WI38 (cell line): ENCODE data around the gene STBD1.

Source experiments
- H3K4me3 ChIP-seq: 2 replicates; pipeline ENCODE4 v1.5.1; 2011; ENCODE audit warnings: low read depth, mild to moderate bottlenecking, control low read depth, low read length
- CTCF ChIP-seq: IDR thresholded peaks from 2 replicates; pipeline ENCODE4 v1.5.1; 2012; ENCODE audit warnings: low read depth, mild to moderate bottlenecking, control low read depth, low read length

Gene STBD1

DNA sequence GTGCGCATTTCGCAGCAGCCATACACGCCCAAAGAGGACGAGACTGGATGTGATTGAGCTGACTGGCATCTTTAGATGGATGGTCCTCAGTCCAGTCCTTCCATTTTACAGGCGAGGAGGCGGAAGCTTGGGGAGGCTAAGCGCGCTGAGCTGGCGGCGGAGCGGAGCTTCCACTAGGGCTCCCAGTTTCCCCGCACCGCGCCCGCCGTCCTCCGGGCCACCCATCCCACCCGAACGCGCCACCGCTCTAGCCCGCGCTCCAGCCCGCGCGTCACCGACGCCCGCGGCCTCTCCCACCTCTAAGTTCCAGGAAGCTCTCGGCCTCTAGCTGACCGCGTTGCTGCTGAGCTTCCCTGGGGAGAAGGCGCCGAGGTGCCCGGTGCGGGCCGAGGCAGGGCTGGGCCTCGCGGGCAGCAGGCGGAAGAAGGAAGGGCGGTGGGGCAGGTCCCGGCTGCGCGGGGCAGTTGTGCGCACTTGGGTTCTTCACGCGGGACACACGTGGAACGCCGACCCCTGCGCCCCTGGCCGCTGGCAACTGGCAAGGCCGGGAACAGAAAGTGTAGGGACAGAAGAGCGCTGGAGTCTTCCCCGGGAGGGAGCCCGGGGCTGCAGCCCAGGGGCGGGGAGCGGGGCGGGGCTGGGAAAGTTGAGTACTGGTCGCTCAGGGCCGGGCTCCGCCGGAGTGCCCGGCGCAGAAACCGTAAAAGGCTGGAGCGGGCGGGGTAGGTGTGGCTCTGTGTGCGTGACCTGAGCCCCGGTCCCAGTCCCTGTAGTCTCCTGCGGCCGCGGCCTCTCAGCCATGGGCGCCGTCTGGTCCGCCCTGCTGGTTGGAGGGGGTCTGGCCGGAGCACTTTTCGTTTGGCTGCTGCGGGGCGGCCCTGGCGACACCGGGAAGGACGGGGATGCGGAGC is at the start of gene STBD1:
TSS of gene STBD1 (plus strand) at position 763 of the 911 bp plus-strand sequence. CDS start at position 800, 37 bp downstream.
- H3K4me3 ChIP-seq: peak within 1 kb of the TSS; percentile 87
- no peak for TF ChIP-seq CTCF

- H3K4me3 ChIP-seq: no peak overlapping the region
- TF ChIP-seq CTCF: no peak
These were observed 49.6 kb upstream of the STBD1 start for GRCh38 chr4:76256968-76257367.

DNA sequence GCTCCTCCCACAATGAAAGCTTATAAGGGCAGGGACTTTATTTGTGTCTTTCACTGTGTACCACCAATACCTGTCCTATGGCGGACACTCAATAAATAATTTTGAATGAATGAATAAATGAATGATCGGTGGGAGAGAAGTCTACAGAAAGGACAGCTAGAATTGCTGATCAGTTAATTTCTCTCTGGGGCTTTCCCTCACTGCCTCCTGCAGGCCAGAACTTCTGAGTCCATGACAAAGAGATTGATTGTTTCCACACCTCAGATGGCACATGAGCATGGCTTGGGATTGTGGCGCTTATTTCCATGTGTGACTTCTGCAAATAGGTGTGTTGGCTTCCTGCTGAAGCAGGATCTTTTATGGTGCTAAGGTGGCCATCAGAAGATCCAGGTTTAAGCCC is 48.7 kb upstream of the STBD1 start:
- TF ChIP-seq CTCF: no peak
- H3K4me3 ChIP-seq: no peak overlapping the region

GRCh38 chr4:76260571-76260970 is 46.0 kb upstream of the STBD1 start:
- no peak overlapping the region for H3K4me3 ChIP-seq
- no peak for TF ChIP-seq CTCF

DNA sequence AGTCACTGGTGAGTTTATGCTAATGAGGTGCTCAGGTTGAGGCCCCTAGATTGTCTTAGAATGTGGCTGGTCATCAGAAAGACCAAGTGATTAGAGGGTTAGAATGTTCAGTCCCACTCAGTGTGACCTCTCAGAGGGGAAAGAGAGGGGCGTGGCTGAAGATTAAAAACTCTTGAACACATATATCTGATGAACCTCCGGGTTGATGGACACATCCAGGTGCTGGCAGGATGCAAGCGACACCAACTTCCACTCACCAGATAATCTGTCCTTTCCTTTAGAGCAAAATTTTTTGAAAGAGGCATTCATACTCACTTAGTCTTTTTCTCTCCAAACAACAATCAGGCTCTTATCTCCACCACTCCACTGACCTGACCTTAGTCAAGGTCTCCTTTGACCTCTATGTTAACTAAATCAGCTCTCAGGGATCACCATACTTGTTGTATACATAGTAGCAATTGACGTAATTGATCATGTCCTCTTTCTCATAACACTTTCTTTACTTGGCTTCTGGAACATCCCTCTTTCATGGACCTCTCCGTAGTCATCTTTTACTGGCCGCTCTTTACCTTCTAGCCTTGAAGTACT is 40.8 kb upstream of the STBD1 start:
- H3K4me3 ChIP-seq: no peak overlapping the region
- TF ChIP-seq CTCF: no peak

GRCh38 chr4:76266627-76267026 is 39.9 kb upstream of the STBD1 start:
- no peak for TF ChIP-seq CTCF
- H3K4me3 ChIP-seq: no peak overlapping the region

DNA sequence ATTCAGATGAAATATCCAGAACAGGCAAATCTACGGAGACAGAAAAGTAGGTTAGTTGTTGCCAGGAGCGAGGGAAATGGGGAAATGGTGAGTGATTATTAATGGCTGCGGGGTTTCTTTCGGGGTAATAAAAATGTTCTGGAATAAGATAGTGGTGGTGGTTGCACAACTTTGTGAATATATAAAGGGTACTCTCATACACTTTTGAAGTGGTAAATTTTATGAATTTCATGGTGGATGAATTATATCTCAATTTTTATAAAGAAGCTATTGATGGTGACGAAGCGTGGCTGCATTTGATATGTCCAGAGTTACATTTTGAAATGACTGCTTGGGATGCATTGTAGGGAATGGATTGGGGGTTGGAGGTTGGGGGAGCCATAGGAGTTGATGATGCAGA is 38.7 kb upstream of the STBD1 start:
- H3K4me3 ChIP-seq: no peak overlapping the region
- no peak for TF ChIP-seq CTCF
